Activated T-helper 17 cell treated with anti-CD3 and anti-CD28 coated beads, Interleukin-2, amount 50 U/mL, for 72 hours (primary cell): ENCODE results near the gene RAB17. TPM values are rescaled to one million over a fixed set of nuclear protein-coding genes. Genes with fewer than 3 reads are reported as not detected.

ENCODE experiments used
- ATAC-seq: fragments of 150-1000 bp; cut with Tn5 transposase; replicated peaks from 2 replicates; pipeline ENCODE4 v1.10.0; 2021; ENCODE audit warnings: mild to moderate bottlenecking, moderate library complexity
- H3K27ac Mint-ChIP-seq: one replicate; pipeline ENCODE4 v1.8.0; 2022; ENCODE audit warnings: mixed read lengths
- H3K27me3 Mint-ChIP-seq: one replicate; pipeline ENCODE4 v1.8.0; 2022; ENCODE audit warnings: mixed read lengths
- H3K36me3 Mint-ChIP-seq: one replicate; pipeline ENCODE4 v1.8.0; 2022; ENCODE audit warnings: low read depth, mild to moderate bottlenecking, mixed read lengths
- H3K4me1 Mint-ChIP-seq: one replicate; pipeline ENCODE4 v1.8.0; 2022; ENCODE audit warnings: mixed read lengths
- H3K4me3 Mint-ChIP-seq: one replicate; pipeline ENCODE4 v1.8.0; 2022; ENCODE audit warnings: mild to moderate bottlenecking, mixed read lengths
- H3K9me3 Mint-ChIP-seq: one replicate; pipeline ENCODE4 v1.8.0; 2022; ENCODE audit warnings: mixed read lengths
- total RNA-seq, 2 donors: library from RNA; stranded (reverse); gene quantifications; one replicate each; pipeline ENCODE4 v1.2.3, GENCODE V29; 2022

RAB17 gene
- total RNA-seq, 2 donors from 2014 or later = 0.43 to 2.5 TPM

- H3K9me3 Mint-ChIP-seq = peaks cover 4% of the 10 kb centered on the region
Measured at GRCh38 chr2:237555560-237555959, 35.0 kb downstream of the RAB17 start.

GRCh38 chr2:237553948-237554347 lies 36.6 kb downstream of the RAB17 start:
- Mint-ChIP-seq H3K36me3 (no peaks in the 10 kb centered on the region), H3K27me3 (peaks cover 10% of the 10 kb centered on the region), H3K9me3 (peaks cover 4% of the 10 kb centered on the region), H3K4me3 (no peak overlapping the region), H3K27ac (no peak overlapping the region), H3K4me1 (peaks cover 10% of the 10 kb centered on the region)
- ATAC-seq = no peak

More at GRCh38 chr2:237555560-237555959, 35.0 kb downstream of the RAB17 start:
- Mint-ChIP-seq H3K4me3 (no peak overlapping the region), H3K27me3 (peaks cover 18% of the 10 kb centered on the region), H3K4me1 (peaks cover 10% of the 10 kb centered on the region), H3K36me3 (no peaks in the 10 kb centered on the region), H3K27ac (no peak overlapping the region)
- no peak for ATAC-seq

- Mint-ChIP-seq H3K27me3 (peaks cover 10% of the 10 kb centered on the region), H3K27ac (no peak overlapping the region), H3K4me3 (no peak overlapping the region), H3K9me3 (peaks cover 4% of the 10 kb centered on the region), H3K36me3 (no peaks in the 10 kb centered on the region), H3K4me1 (peaks cover 8% of the 10 kb centered on the region)
- no peak for ATAC-seq
Measured at GRCh38 chr2:237552908-237553307, 37.6 kb downstream of the RAB17 start.

- H3K27ac Mint-ChIP-seq = no peak overlapping the region
- peaks cover 11% of the 10 kb centered on the region for H3K27me3 Mint-ChIP-seq
- no peak overlapping the region for H3K4me3 Mint-ChIP-seq
- H3K36me3 Mint-ChIP-seq = no peaks in the 10 kb centered on the region
- H3K9me3 Mint-ChIP-seq = peaks cover 2% of the 10 kb centered on the region
- no peaks in the 10 kb centered on the region for H3K4me1 Mint-ChIP-seq
- no peak for ATAC-seq
Measured at GRCh38 chr2:237551071-237551574, 39.4 kb downstream of the RAB17 start.

GRCh38 chr2:237549643-237550415 lies 40.7 kb downstream of the RAB17 start:
- Mint-ChIP-seq H3K27ac (no peak overlapping the region), H3K9me3 (no peaks in the 10 kb centered on the region), H3K4me1 (no peaks in the 10 kb centered on the region), H3K27me3 (peaks cover 9% of the 10 kb centered on the region), H3K36me3 (no peaks in the 10 kb centered on the region), H3K4me3 (no peak overlapping the region)
- ATAC-seq = no peak

- H3K9me3 Mint-ChIP-seq = no peaks in the 10 kb centered on the region
- no peaks in the 10 kb centered on the region for H3K36me3 Mint-ChIP-seq
- H3K27ac Mint-ChIP-seq = no peak overlapping the region
- H3K4me1 Mint-ChIP-seq = no peaks in the 10 kb centered on the region
- H3K27me3 Mint-ChIP-seq = peaks cover 9% of the 10 kb centered on the region
- no peak for ATAC-seq
- no peak overlapping the region for H3K4me3 Mint-ChIP-seq
Measured at GRCh38 chr2:237549216-237549615, 41.3 kb downstream of the RAB17 start.

GRCh38 chr2:237547841-237548416 lies 42.6 kb downstream of the RAB17 start:
- Mint-ChIP-seq H3K27ac (no peak overlapping the region), H3K4me1 (no peaks in the 10 kb centered on the region), H3K9me3 (no peaks in the 10 kb centered on the region), H3K36me3 (no peaks in the 10 kb centered on the region), H3K27me3 (peaks cover 6% of the 10 kb centered on the region), H3K4me3 (no peak overlapping the region)
- no peak for ATAC-seq

GRCh38 chr2:237546876-237547395 lies 43.6 kb downstream of the RAB17 start:
- H3K27me3 Mint-ChIP-seq = peaks cover 6% of the 10 kb centered on the region
- no peaks in the 10 kb centered on the region for H3K9me3 Mint-ChIP-seq
- no peak overlapping the region for H3K27ac Mint-ChIP-seq

GRCh38 chr2:237546040-237546875 lies 44.3 kb downstream of the RAB17 start:
- no peak for ATAC-seq
- Mint-ChIP-seq H3K9me3 (no peaks in the 10 kb centered on the region), H3K4me3 (no peak overlapping the region), H3K4me1 (no peaks in the 10 kb centered on the region), H3K27ac (no peak overlapping the region), H3K27me3 (peaks cover 11% of the 10 kb centered on the region), H3K36me3 (no peaks in the 10 kb centered on the region)

More at GRCh38 chr2:237546876-237547395, 43.6 kb downstream of the RAB17 start:
- H3K4me3 Mint-ChIP-seq = no peak overlapping the region
- H3K4me1 Mint-ChIP-seq = no peaks in the 10 kb centered on the region
- H3K36me3 Mint-ChIP-seq = no peaks in the 10 kb centered on the region
- ATAC-seq = no peak

- Mint-ChIP-seq H3K4me1 (no peaks in the 10 kb centered on the region), H3K9me3 (no peaks in the 10 kb centered on the region), H3K27ac (no peak overlapping the region), H3K4me3 (no peak overlapping the region), H3K36me3 (no peaks in the 10 kb centered on the region), H3K27me3 (peaks cover 14% of the 10 kb centered on the region)
- ATAC-seq = no peak
Measured at GRCh38 chr2:237542001-237542704, 48.4 kb downstream of the RAB17 start.

- Mint-ChIP-seq H3K27me3 (peaks cover 12% of the 10 kb centered on the region), H3K27ac (no peak overlapping the region), H3K9me3 (no peaks in the 10 kb centered on the region), H3K4me3 (no peak overlapping the region), H3K4me1 (no peaks in the 10 kb centered on the region), H3K36me3 (no peaks in the 10 kb centered on the region)
- no peak for ATAC-seq
Measured at GRCh38 chr2:237541243-237541642, 49.3 kb downstream of the RAB17 start.

GRCh38 chr2:237540823-237541222 lies 49.7 kb downstream of the RAB17 start:
- ATAC-seq = no peak
- no peaks in the 10 kb centered on the region for H3K4me1 Mint-ChIP-seq
- peaks cover 12% of the 10 kb centered on the region for H3K27me3 Mint-ChIP-seq
- no peaks in the 10 kb centered on the region for H3K36me3 Mint-ChIP-seq
- no peaks in the 10 kb centered on the region for H3K9me3 Mint-ChIP-seq
- H3K27ac Mint-ChIP-seq = no peak overlapping the region
- no peak overlapping the region for H3K4me3 Mint-ChIP-seq

GRCh38 chr2:237540223-237540775 lies 50.2 kb downstream of the RAB17 start:
- no peak overlapping the region for H3K27ac Mint-ChIP-seq
- no peaks in the 10 kb centered on the region for H3K36me3 Mint-ChIP-seq
- no peak overlapping the region for H3K4me3 Mint-ChIP-seq
- peaks cover 12% of the 10 kb centered on the region for H3K27me3 Mint-ChIP-seq
- no peaks in the 10 kb centered on the region for H3K4me1 Mint-ChIP-seq
- no peaks in the 10 kb centered on the region for H3K9me3 Mint-ChIP-seq
- no peak for ATAC-seq

- H3K27ac Mint-ChIP-seq = no peak overlapping the region
- ATAC-seq = no peak
- H3K27me3 Mint-ChIP-seq = peaks cover 12% of the 10 kb centered on the region
- H3K4me1 Mint-ChIP-seq = no peaks in the 10 kb centered on the region
- no peak overlapping the region for H3K4me3 Mint-ChIP-seq
- H3K9me3 Mint-ChIP-seq = no peaks in the 10 kb centered on the region
- no peaks in the 10 kb centered on the region for H3K36me3 Mint-ChIP-seq
Measured at GRCh38 chr2:237539681-237540080, 50.9 kb downstream of the RAB17 start.
